Measurements from ENCODE around the gene OMP.

DNA sequence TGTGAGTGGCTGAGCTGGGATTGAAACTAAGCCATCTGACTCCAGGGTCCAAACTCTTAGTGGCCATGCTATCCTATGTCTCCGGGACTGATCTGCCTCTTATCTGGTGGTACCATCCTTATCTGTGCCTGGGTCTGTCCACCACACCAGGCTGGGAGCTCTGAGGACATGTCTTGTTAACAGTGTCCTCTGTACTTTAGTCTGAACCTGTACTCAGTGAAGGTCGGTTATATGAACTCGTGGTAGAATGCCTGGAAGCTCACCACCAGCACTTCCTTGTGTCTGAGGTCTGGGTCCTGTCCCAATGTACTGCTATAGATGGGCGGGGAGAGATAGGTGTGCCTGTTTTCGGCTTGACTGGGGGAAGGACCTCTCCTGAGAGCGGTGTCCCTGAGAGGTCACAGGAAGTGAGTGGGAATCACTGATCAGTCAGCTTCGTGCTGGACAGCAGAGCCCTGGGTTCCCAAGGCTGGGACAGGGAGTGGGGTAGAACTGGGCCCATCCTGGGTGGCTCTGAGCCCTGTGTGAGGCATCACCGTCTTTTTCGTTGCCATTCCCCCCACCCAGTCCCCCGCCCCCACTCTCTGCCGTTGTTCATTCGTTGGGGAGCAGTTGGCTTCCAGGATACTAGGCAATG lies 34.3 kb downstream of the OMP start:
- TF ChIP-seq, protein P1, sequence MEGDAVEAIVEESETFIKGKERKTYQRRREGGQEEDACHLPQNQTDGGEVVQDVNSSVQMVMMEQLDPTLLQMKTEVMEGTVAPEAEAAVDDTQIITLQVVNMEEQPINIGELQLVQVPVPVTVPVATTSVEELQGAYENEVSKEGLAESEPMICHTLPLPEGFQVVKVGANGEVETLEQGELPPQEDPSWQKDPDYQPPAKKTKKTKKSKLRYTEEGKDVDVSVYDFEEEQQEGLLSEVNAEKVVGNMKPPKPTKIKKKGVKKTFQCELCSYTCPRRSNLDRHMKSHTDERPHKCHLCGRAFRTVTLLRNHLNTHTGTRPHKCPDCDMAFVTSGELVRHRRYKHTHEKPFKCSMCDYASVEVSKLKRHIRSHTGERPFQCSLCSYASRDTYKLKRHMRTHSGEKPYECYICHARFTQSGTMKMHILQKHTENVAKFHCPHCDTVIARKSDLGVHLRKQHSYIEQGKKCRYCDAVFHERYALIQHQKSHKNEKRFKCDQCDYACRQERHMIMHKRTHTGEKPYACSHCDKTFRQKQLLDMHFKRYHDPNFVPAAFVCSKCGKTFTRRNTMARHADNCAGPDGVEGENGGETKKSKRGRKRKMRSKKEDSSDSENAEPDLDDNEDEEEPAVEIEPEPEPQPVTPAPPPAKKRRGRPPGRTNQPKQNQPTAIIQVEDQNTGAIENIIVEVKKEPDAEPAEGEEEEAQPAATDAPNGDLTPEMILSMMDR (IDR thresholded peaks at IDR 0.05): no peak
- no peak for TF ChIP-seq POLR2A (IDR thresholded peaks at IDR 0.05)

Measured in esophagus squamous epithelium (tissue), 4 donors.